HG02970 (cell line): ENCODE results near the gene RASL10B.

Experiments
- ATAC-seq: cut with Tn5 transposase; IDR thresholded peaks from one replicate; pipeline ENCODE4 v1.9.1; 2021; ENCODE audit warnings: mild to moderate bottlenecking, moderate library complexity, moderate number of reproducible peaks; ENCODE audit not compliant: unreplicated experiment, low FRiP score

The RASL10B gene

GRCh38 chr17:35716897-35717465, 14.5 kb upstream of the RASL10B start:
- ATAC-seq, result no peak

DNA sequence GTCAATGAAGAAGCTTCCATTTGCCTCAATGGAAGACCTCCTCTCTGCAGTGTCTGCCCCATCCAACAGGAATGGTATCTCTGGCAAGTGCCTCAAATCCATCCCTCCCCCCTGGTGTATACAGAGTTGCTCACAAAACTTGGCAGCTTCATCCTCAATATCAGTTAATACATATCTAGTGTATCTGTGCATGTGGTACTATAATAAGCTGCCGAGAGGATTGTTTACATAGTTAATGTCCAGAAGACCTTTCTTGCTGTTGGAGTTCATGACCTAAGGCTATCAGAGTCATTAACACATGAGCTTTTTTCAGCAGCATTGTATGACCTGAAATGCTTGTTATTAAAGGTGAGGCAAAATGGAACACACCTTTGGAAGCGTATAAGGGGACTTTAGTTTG, 14.0 kb upstream of the RASL10B start:
- no peak for ATAC-seq

- no peak for ATAC-seq
Measured at GRCh38 chr17:35723735-35724134, 7.7 kb upstream of the RASL10B start.

- ATAC-seq, result no peak
Measured at GRCh38 chr17:35725058-35725457, 6.4 kb upstream of the RASL10B start.

DNA sequence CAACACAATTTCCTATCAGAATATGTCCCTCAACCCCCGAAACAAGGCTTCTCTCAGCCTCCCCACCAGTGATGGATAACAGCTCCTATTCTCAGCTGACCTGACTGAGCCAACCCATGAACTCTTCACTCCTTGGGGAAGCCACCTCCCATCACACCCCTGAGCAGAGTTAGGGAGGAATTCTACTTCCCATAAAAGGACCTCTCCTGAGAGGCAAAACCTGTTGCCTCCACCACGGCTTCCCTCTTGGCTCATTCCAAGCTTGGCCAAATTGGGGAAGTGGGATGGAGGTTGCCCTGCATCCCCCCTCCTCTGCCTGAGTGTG, 5.7 kb upstream of the RASL10B start:
- ATAC-seq, result no peak

- no peak for ATAC-seq
Measured at GRCh38 chr17:35726127-35726952, 5.1 kb upstream of the RASL10B start.

DNA sequence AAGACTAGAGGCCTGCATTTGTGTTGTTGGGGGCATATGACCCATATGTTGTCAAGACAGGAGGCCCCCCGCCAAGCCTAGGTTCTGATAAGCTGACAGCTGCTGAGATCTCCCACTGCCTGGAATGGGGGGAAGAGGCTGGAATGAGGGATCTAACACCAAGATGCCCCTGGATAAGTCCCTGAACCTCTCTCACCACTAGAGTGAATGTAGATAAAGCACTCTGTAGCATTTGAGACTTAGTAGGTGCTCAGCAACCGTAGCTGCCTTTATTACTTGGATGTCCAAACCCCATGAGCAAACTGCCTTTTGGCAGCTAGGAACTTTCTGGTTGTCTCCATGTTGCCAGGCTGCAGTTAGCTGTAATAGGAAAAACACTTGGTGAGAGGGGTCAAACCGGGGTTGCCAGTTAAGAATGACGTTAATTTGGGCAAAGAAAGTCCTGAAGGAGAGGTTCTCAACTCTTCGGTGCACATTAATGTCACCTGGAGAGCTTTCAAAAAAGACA, 4.4 kb upstream of the RASL10B start:
- ATAC-seq, result no peak

DNA sequence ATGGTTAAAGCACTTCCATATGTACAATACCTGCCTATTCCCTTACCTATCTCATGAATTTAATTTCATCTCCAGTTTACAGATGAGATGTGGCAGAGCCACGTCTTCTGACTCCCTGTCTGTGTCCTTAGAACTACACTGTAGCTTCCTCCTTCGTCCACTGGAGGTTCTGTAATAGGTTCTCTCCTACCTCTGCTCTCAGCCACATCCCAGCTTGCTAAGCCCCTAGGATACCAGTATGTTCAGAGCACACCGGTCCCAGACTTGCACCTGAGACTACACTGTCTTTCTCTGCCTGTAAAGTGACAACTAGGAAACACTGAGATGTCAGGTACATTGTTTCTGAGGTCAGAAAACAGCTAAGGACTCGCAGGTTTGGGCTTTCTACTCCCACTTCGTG, 3.8 kb upstream of the RASL10B start:
- no peak for ATAC-seq

DNA sequence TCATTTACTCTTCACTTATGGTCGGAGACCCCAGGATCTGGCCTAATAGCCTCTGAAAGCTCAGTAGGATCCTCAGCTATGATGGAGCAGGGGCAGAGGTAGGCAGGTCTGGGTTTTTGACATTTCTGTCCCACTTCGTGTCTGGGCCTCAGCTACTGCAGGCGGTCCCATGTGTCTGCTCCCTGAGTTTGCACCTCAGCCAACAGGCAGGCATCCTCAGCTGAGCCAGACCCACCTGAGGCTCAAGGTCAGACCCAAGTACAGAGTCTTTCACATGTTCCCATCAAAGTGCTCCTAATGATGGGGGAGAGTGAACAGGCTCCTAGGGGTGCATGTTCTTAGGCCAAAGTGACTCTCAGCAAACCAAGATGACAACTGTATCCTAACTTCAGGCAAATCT, 2.9 kb upstream of the RASL10B start:
- ATAC-seq, result no peak

DNA sequence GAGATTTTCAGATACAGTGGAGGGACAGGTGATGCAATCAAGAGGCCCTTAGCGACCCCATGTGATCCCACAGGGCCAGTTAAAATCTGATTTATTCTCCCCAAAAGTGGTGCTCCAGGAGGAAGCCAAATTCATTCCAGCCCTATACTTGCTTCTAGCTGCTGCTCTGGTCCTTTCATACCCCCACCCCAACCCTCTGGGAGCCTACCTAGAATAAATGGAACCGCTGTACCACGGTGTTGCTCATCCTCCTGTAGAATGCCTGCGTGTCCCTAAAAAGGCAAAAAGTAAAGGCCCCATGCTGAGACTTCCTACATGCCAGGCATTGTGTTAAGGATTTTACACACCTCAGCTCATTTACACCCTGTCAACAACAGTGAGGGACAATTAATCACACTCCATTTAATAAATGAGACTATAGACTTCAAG, 2.0 kb upstream of the RASL10B start:
- no peak for ATAC-seq

- ATAC-seq, result no peak
Measured at GRCh38 chr17:35730400-35731005, 936 bp upstream of the RASL10B start.

DNA sequence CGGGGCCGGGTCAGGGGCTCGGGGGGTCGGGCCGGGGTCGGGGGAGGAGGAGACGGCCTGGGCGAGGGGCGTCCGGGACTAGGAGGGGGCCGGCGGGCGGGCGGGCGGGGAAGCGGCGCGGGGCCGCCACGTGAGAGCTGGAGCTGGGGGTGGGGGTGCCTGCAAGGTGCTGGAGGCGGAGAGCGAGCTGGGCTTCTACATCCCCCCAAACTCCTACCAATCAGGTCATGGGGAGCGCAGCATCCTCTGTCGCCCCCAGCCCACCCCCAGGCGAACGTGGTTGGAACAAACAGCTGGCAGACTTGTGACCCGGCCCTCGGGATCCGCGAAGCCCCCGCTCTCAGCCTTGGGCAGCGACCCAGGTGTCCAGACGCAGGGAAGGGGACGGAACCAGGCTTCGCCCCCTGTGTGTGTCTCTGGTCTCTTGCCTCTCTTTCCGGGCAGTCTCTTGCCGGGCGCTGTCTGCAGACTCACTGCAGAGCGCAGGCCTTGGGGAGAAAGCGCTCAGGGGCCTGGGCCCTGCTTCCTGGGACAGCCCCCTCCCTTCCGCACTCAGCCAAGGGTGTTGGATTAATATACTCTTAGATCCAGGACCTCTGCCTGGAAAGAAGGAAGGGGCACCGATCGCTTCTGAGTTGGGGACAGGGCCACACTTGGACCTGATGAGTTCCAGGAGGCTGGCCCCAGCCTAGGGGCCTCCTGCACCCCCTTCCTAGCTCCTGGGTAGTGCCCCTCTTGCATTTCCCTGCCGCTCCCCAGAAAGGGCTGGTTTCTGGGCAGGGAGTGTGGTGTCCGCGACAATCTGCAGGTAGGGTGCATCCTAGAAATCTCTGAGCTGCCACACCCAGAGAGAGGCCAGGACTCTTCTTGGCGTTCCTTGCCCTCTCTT, 722 bp downstream of the RASL10B start:
- no peak for ATAC-seq

GRCh38 chr17:35732806-35733136, 1.3 kb downstream of the RASL10B start:
- no peak for ATAC-seq

DNA sequence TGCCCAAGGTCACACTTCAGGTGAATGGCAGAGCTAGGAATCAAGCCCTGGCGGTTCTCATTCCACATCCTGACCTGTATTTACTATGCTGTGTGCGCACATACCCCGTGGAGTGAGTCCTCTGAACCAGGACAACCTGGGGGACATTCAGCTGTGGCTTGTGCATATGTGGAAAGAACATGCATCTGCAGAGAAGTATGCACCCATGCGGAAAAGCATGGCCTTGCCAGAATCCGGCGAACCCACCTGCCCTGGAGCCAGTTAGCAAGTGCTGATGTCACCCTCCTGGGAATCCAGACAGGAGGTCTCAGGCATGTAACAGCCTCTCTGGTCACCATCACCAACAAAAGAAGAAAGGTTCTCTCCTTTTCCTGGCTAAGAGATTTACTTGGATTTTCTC, 1.9 kb downstream of the RASL10B start:
- ATAC-seq, result no peak

DNA sequence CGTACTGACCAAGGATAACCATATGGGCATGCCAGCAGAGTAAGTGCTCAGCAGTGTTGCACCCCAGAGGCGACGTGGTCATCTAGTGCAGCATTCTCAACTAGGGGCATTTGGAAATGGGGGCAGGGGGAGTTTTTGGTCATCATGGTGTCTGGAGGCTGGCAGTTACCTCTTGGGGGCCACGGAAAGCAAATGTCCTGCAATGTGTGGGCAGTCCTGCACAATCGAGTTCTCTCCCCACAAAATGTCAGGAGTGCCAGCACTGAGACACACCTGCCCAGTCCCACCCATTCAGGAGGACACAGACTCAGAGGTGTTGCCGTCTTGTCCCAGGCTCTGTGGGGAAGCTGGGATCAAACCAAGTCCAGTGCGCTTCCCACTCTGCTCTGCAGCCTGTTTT, 3.0 kb downstream of the RASL10B start:
- no peak for ATAC-seq

DNA sequence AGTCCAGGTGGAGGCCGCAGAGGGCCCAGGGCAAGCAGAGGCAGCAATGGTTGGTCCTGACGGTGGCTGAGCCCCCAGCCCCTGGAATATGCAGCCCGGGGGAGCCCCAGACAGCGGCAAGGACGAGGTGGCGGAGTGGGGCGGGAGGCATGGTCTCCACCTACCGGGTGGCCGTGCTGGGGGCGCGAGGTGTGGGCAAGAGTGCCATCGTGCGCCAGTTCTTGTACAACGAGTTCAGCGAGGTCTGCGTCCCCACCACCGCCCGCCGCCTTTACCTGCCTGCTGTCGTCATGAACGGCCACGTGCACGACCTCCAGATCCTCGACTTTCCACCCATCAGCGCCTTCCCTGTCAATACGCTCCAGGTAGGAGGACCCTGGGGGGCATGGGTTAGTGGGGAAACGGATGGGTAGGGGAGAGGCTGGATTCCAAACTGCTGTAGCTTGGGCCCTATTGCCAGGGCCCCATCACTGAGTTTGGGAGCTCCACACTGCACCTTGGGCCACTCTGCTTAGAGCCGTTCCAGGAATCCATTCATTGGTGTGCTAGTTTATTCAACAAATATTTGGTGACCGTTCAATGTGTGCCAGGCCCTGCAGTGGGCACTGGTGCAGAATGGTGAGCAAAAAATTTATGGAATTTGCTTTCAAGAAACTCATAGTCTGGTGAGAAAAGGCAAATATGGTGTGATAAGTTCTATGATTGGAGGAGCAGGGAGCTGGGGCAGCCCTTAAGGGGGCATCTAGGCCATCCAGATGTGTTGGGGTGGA, 3.8 kb downstream of the RASL10B start:
- ATAC-seq, result no peak

DNA sequence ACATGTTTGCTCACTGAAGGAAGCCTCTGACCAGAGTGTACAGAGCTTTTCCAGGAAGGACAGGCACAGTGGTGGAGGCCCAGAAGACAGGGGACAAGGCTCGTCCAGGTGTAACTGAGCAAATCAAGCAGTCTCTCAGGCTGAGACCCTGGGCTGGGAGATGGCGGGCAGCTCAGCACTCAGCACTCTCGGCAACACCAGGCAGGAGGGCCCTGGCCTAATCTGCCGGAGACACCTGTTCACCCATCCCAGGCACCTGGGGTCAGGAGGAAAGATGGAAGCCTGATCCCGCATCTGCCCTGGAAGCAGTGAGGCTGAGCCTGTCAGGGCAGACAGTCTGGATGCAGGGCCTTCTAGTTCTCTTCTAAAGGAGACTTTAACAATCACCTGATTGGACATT, 4.8 kb downstream of the RASL10B start:
- ATAC-seq, result no peak

DNA sequence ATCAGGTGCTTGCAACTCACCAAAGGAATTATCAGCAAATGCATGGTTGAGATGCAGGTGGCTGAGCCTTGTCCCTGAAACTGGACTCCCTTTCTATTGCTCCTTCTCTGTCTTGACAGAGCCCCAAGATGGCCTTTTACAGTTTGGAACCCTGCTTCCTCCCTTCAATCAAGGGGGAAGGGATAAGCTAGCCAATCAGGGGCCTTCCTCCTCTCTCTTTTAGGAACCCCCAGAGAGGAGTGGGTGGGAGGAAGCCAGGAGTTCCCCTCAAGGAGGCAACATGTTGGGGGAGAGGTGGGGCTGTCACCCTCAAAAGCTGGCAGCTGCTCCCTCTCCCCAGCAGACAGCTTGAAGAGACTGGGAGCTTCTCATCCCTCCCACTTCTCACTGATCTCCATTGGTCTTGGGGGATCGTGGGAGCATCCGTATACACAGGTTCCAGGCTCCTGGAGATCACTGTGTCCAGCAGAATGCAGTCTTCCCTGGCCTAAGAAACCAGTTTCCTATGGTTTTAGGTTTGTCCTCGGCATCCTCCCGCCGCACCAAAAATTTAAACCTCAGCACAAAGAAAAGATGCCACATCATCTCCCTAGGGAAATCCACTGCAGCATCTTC, 7.2 kb downstream of the RASL10B start:
- ATAC-seq, result no peak

- ATAC-seq, result no peak
Measured at GRCh38 chr17:35740216-35740615, 8.8 kb downstream of the RASL10B start.
